Renal cortical epithelial cell (primary cell): Measurements from ENCODE around the gene CSNK1A1L. TPM values are rescaled to one million over a fixed set of nuclear protein-coding genes. Genes with fewer than 3 reads are reported as not detected.

Experiments used
- DNase-seq: peaks from one replicate; pipeline ENCODE4 v3.0.0-alpha.2; 2011; ENCODE audit warnings: low read depth
- total RNA-seq: library from RNA; depleted of rRNA; stranded (reverse); fragments of >200 nt; gene quantifications from 2 replicates; pipeline ENCODE4 v1.2.3, GENCODE V29; 2014

CSNK1A1L gene
- total RNA-seq, 1 donor from 2014 or later = not detected

GRCh38 chr13:37106642-37107041, 1.2 kb upstream of the CSNK1A1L start:
- peak; percentile 3 for DNase-seq

- no peak for DNase-seq
Measured at GRCh38 chr13:37102896-37103295, 2.6 kb downstream of the CSNK1A1L start.

GRCh38 chr13:37101201-37101600, 4.3 kb downstream of the CSNK1A1L start:
- no peak for DNase-seq

- no peak for DNase-seq
Measured at GRCh38 chr13:37100731-37101130, 4.7 kb downstream of the CSNK1A1L start.

- DNase-seq = no peak
Measured at GRCh38 chr13:37097076-37097475, 8.4 kb downstream of the CSNK1A1L start.

- DNase-seq = no peak
Measured at GRCh38 chr13:37094840-37095239, 10.6 kb downstream of the CSNK1A1L start.

- no peak for DNase-seq
Measured at GRCh38 chr13:37094099-37094498, 11.4 kb downstream of the CSNK1A1L start.

- DNase-seq = no peak
Measured at GRCh38 chr13:37091835-37092234, 13.6 kb downstream of the CSNK1A1L start.

GRCh38 chr13:37090912-37091311, 14.6 kb downstream of the CSNK1A1L start:
- DNase-seq = no peak

- DNase-seq = no peak
Measured at GRCh38 chr13:37089495-37089894, 16.0 kb downstream of the CSNK1A1L start.

GRCh38 chr13:37087486-37087885, 18.0 kb downstream of the CSNK1A1L start:
- DNase-seq = no peak

- DNase-seq = no peak
Measured at GRCh38 chr13:37085606-37086005, 19.9 kb downstream of the CSNK1A1L start.

- no peak for DNase-seq
Measured at GRCh38 chr13:37076818-37077217, 28.6 kb downstream of the CSNK1A1L start.

- DNase-seq = no peak
Measured at GRCh38 chr13:37075164-37075563, 30.3 kb downstream of the CSNK1A1L start.

GRCh38 chr13:37074703-37075102, 30.8 kb downstream of the CSNK1A1L start:
- peak; percentile 47 for DNase-seq

- no peak for DNase-seq
Measured at GRCh38 chr13:37072024-37072423, 33.4 kb downstream of the CSNK1A1L start.

- no peak for DNase-seq
Measured at GRCh38 chr13:37070956-37071355, 34.5 kb downstream of the CSNK1A1L start.

- no peak for DNase-seq
Measured at GRCh38 chr13:37070145-37070695, 35.2 kb downstream of the CSNK1A1L start.

GRCh38 chr13:37069597-37070103, 35.8 kb downstream of the CSNK1A1L start:
- DNase-seq = no peak

GRCh38 chr13:37068962-37069361, 36.5 kb downstream of the CSNK1A1L start:
- peak; percentile 21 for DNase-seq

GRCh38 chr13:37067874-37068273, 37.6 kb downstream of the CSNK1A1L start:
- no peak for DNase-seq

GRCh38 chr13:37065890-37066526, 39.5 kb downstream of the CSNK1A1L start:
- no peak for DNase-seq

- no peak for DNase-seq
Measured at GRCh38 chr13:37059848-37060192, 45.6 kb downstream of the CSNK1A1L start.
